Caco-2 (cell line): ENCODE measurements around the gene KRT39. TPM values are rescaled to one million over a fixed set of nuclear protein-coding genes. Genes with fewer than 3 reads are reported as not detected.
"Not testable (repeated sequence)": the region's sequence is repeated elsewhere in the genome, so short reads cannot be mapped to it uniquely, and the experiment has no call there.

Experiments used
- BruUV-seq: library from RNA; stranded (reverse); fragments of 400-500 nt; replicated peaks from 2 replicates; lab custom pipeline; 2021; lab: Mats Ljungman, UMichigan
- CTCF ChIA-PET: fragments of 300-600 bp; sonication (Branson Sonifier 250); formaldehyde crosslinking; loops from one replicate; lab custom pipeline; 2022; ENCODE audit warnings: antibody characterized with exemption; lab: Charles Lee
- POLR2A ChIA-PET: fragments of 300-600 bp; sonication (Branson Sonifier 250); formaldehyde crosslinking; loops from one replicate; lab custom pipeline; 2022; ENCODE audit warnings: antibody characterized with exemption; lab: Charles Lee
- DNase-seq, 2 experiments: peaks; one replicate each; pipeline versions ENCODE4 v3.0.0 to v3.0.0-alpha.2; 2020 to 2022
- H3K27me3 ChIP-seq: replicated peaks from 2 replicates; pipeline ENCODE4 v1.6.0; 2011; ENCODE audit warnings: low read length; ENCODE audit not compliant: control insufficient read depth, insufficient read depth
- H3K36me3 ChIP-seq: 2 replicates; pipeline ENCODE4 v1.5.1; 2011; ENCODE audit warnings: low read length; ENCODE audit not compliant: control insufficient read depth, insufficient read depth
- H3K4me1 ChIP-seq: fragments of 250-450 bp; sonication (Bioruptor Pico); 2 replicates; pipeline ENCODE4 v1.5.1; 2020; ENCODE audit warnings: mild to moderate bottlenecking
- H3K4me3 ChIP-seq: 2 replicates; pipeline ENCODE4 v1.5.1; 2011; ENCODE audit warnings: low read depth, mild to moderate bottlenecking, control low read depth, low read length
- H3K9me3 ChIP-seq: fragments of 250-450 bp; sonication (Bioruptor Pico); 2 replicates; pipeline ENCODE4 v1.5.1; 2020; ENCODE audit warnings: mild to moderate bottlenecking, moderate library complexity
- H3K27ac Mint-ChIP-seq: one replicate; pipeline ENCODE4 v1.8.0; 2022; ENCODE audit warnings: mixed read lengths; ENCODE audit not compliant: unreplicated experiment
- H3K27me3 Mint-ChIP-seq: one replicate; pipeline ENCODE4 v1.8.0; 2022; ENCODE audit warnings: mixed read lengths; ENCODE audit not compliant: insufficient read depth, unreplicated experiment
- H3K36me3 Mint-ChIP-seq: one replicate; pipeline ENCODE4 v1.8.0; 2022; ENCODE audit warnings: mild to moderate bottlenecking, mixed read lengths; ENCODE audit not compliant: insufficient read depth, unreplicated experiment
- H3K4me1 Mint-ChIP-seq: one replicate; pipeline ENCODE4 v1.8.0; 2022; ENCODE audit warnings: low read depth, mixed read lengths; ENCODE audit not compliant: unreplicated experiment
- H3K4me3 Mint-ChIP-seq: one replicate; pipeline ENCODE4 v1.8.0; 2022; ENCODE audit warnings: mild to moderate bottlenecking, moderate library complexity, mixed read lengths; ENCODE audit not compliant: unreplicated experiment
- H3K9me3 Mint-ChIP-seq: one replicate; pipeline ENCODE4 v1.8.0; 2022; ENCODE audit warnings: mixed read lengths; ENCODE audit not compliant: unreplicated experiment
- intact Hi-C: fragments of 100-400 bp; cut with micrococcal nuclease; formaldehyde crosslinking; loops from one replicate; pipeline ENCODE4 v1.10.0; 2022; ENCODE audit not compliant: unreplicated experiment
- total RNA-seq: library from RNA; stranded (reverse); gene quantifications from 2 replicates; pipeline ENCODE4 v1.2.3, GENCODE V29; 2022
- TF ChIP-seq, protein P1 (sequence below), 2 experiments: fragments of 200-600 bp in 1 of 2; IDR thresholded peaks; 1 replicate in 1 of 2; 2 replicates in 1 of 2; pipeline versions ENCODE4 v1.5.1 to v1.8.0; 2011 to 2022; ENCODE audit warnings: antibody characterized with exemption in 1 of 2, control low read depth in 1 of 2, inconsistent platforms in 1 of 2, low read depth in 1 of 2, low read length in 1 of 2, mild to moderate bottlenecking in 1 of 2, moderate library complexity in 1 of 2; ENCODE audit not compliant: insufficient read depth in 1 of 2, severe bottlenecking in 1 of 2, unreplicated experiment in 1 of 2

KRT39 gene
- total RNA-seq, 1 experiment from 2014 or later = not detected

GRCh38 chr17:41001795-41002194 lies 35.0 kb upstream of the KRT39 start:
- H3K36me3 ChIP-seq = no peaks in the 10 kb centered on the region
- H3K27me3 ChIP-seq = no peaks in the 10 kb centered on the region
- peak overlapping the region; percentile 89 for H3K27ac Mint-ChIP-seq
- no peak for DNase-seq
- ChIA-PET POLR2A (no interaction called here), CTCF (no interaction called here)
- H3K9me3 Mint-ChIP-seq = no peaks in the 10 kb centered on the region
- intact Hi-C loops = no loop called here
- peaks cover 19% of the 10 kb centered on the region for H3K4me1 ChIP-seq
- peaks cover 38% of the 10 kb centered on the region for H3K4me1 Mint-ChIP-seq
- no peak overlapping the region for H3K4me3 Mint-ChIP-seq
- no peak overlapping the region for H3K4me3 ChIP-seq
- H3K27me3 Mint-ChIP-seq = no peaks in the 10 kb centered on the region
- H3K36me3 Mint-ChIP-seq = peaks cover 6% of the 10 kb centered on the region
- peaks cover 4% of the 10 kb centered on the region; the same call in 1 of the 2 replicates for H3K9me3 ChIP-seq
- TF ChIP-seq, protein P1, sequence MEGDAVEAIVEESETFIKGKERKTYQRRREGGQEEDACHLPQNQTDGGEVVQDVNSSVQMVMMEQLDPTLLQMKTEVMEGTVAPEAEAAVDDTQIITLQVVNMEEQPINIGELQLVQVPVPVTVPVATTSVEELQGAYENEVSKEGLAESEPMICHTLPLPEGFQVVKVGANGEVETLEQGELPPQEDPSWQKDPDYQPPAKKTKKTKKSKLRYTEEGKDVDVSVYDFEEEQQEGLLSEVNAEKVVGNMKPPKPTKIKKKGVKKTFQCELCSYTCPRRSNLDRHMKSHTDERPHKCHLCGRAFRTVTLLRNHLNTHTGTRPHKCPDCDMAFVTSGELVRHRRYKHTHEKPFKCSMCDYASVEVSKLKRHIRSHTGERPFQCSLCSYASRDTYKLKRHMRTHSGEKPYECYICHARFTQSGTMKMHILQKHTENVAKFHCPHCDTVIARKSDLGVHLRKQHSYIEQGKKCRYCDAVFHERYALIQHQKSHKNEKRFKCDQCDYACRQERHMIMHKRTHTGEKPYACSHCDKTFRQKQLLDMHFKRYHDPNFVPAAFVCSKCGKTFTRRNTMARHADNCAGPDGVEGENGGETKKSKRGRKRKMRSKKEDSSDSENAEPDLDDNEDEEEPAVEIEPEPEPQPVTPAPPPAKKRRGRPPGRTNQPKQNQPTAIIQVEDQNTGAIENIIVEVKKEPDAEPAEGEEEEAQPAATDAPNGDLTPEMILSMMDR (IDR thresholded peaks at IDR 0.05; ENCODE audit: insufficient read depth in 1 of 2, low read depth in 1 of 2, low read length in 1 of 2, severe bottlenecking in 1 of 2, unreplicated experiment in 1 of 2) = no peak
- no TSS peak for BruUV-seq

- Mint-ChIP-seq H3K9me3 (peaks cover 11% of the 10 kb centered on the region), H3K4me1 (peaks cover 30% of the 10 kb centered on the region)
- intact Hi-C loops, POLR2A ChIA-PET, H3K4me1 ChIP-seq, H3K9me3 ChIP-seq, DNase-seq, H3K36me3 Mint-ChIP-seq, H3K27me3 ChIP-seq, H3K27me3 Mint-ChIP-seq, H3K4me3 ChIP-seq, H3K4me3 Mint-ChIP-seq, H3K27ac Mint-ChIP-seq, CTCF ChIA-PET, BruUV-seq, H3K36me3 ChIP-seq: not testable (repeated sequence)
Observed at GRCh38 chr17:40999563-40999962, 32.8 kb upstream of the KRT39 start, which contains the start of gene KRTAP3-2. TSS of gene KRTAP3-2 (minus strand) at chr17:40999906. CDS start at chr17:40999853, 53 bp downstream.

DNA sequence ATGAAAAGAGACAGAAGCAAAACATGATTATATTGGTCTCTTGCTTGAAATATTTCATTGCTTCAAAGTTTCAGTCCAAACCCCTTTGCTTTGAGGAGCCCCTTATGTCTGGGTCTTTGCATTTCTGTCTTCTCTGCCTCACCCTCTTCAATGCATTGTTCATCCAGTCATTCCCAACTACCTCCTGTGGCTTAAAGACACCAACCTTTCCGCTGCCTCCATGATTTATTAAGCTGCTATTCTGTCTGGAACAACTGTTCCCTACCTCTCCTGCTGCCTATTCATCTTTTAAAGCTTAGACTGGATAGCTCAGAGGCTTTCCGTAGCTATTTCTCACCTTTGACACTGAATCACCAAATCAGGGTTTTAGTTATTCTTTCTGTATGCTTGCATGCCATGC lies 30.6 kb upstream of the KRT39 start:
- Mint-ChIP-seq H3K27ac (no peak overlapping the region), H3K9me3 (peaks cover 11% of the 10 kb centered on the region), H3K36me3 (no peaks in the 10 kb centered on the region), H3K27me3 (no peaks in the 10 kb centered on the region), H3K4me3 (no peak overlapping the region), H3K4me1 (peaks cover 33% of the 10 kb centered on the region)
- H3K9me3 ChIP-seq = peaks cover 4% of the 10 kb centered on the region; the same call in 1 of the 2 replicates
- peaks cover 5% of the 10 kb centered on the region; the same call in 1 of the 2 replicates for H3K4me1 ChIP-seq
- H3K36me3 ChIP-seq = no peaks in the 10 kb centered on the region
- no peak overlapping the region for H3K4me3 ChIP-seq
- no peak for DNase-seq
- no TSS peak for BruUV-seq
- ChIA-PET CTCF (no interaction called here), POLR2A (no interaction called here)
- H3K27me3 ChIP-seq = no peaks in the 10 kb centered on the region
- intact Hi-C loops = no loop called here
- TF ChIP-seq, protein P1 (IDR thresholded peaks at IDR 0.05; ENCODE audit: insufficient read depth in 1 of 2, low read depth in 1 of 2, low read length in 1 of 2, severe bottlenecking in 1 of 2, unreplicated experiment in 1 of 2) = no peak
